Thoracic aorta (tissue), 2 donors: ENCODE data around the gene ZNF569. TPM values are rescaled to one million over a fixed set of nuclear protein-coding genes. Genes with fewer than 3 reads are reported as not detected.

Experiments used
- ATAC-seq: fragments of 150-250 bp; one replicate; pipeline ENCODE4 v1.8.0; 2017; ENCODE audit warnings: low read depth; ENCODE audit not compliant: insufficient number of reproducible peaks, low FRiP score
- DNase-seq: peaks from one replicate; pipeline ENCODE4 v3.0.0-alpha.2; 2020; ENCODE audit warnings: low spot score
- H3K27ac ChIP-seq, 2 donors: fragments of 200-600 bp; sonication (generic); 1 replicate in 1 of 2; 2 replicates in 1 of 2; pipeline ENCODE4 v1.5.1; 2016; ENCODE audit warnings: mild to moderate bottlenecking in 2 of 2, moderate library complexity in 2 of 2
- H3K27me3 ChIP-seq: fragments of 200-600 bp; sonication (generic); replicated peaks from 2 replicates; pipeline ENCODE4 v1.6.0; 2016; ENCODE audit warnings: mild to moderate bottlenecking; ENCODE audit not compliant: insufficient read depth
- H3K36me3 ChIP-seq: fragments of 200-600 bp; sonication (generic); one replicate; pipeline ENCODE4 v1.5.1; 2016
- H3K4me1 ChIP-seq, 2 donors: fragments of 200-600 bp; sonication (generic); 1 replicate in 1 of 2; 2 replicates in 1 of 2; pipeline versions ENCODE4 v1.5.1 to v1.6.0; 2016; ENCODE audit warnings: low read depth in 2 of 2, mild to moderate bottlenecking in 1 of 2; ENCODE audit not compliant: control insufficient read depth in 1 of 2
- H3K4me3 ChIP-seq: fragments of 200-600 bp; sonication (generic); 2 replicates; pipeline ENCODE4 v1.5.1; 2016; ENCODE audit warnings: mild to moderate bottlenecking
- H3K9me3 ChIP-seq: fragments of 200-600 bp; sonication (generic); 2 replicates; pipeline ENCODE4 v1.5.1; 2016
- CTCF ChIP-seq: fragments of 200-600 bp; sonication (generic); IDR thresholded peaks from one replicate; pipeline ENCODE4 v1.5.1; 2019; ENCODE audit warnings: antibody characterized with exemption
- total RNA-seq, 2 donors: library from RNA; depleted of rRNA; stranded (reverse); fragments of >200 nt; gene quantifications; one replicate each; pipeline versions ENCODE4 v1.1.0 to v1.2.3, GENCODE V29; 2016

Gene ZNF569
- total RNA-seq, 2 donors from 2014 or later, result 4.6 to 13.3 TPM

- DNase-seq, result peak; percentile 45
- H3K36me3 ChIP-seq, result peaks cover 5% of the 10 kb centered on the region
- TF ChIP-seq CTCF, result no peak
- peaks cover 6 to 16% of the 10 kb centered on the region in 2 donors for H3K4me1 ChIP-seq
- ATAC-seq, result peak; percentile 66
- H3K4me3 ChIP-seq, result peak within 1 kb of the TSS; percentile 69
- H3K27ac ChIP-seq, result peak within 1 kb of the TSS; percentile 82 to 95
- no peaks in the 10 kb centered on the region for H3K27me3 ChIP-seq
- H3K9me3 ChIP-seq, result no peaks in the 10 kb centered on the region
These were observed 39.3 kb upstream of the ZNF569 start, which contains the start of gene ZNF793 for GRCh38 chr19:37506387-37507166. Gene ZNF793, plus strand, starts transcription at chr19:37506939. Its CDS starts 16,501 bp downstream, at chr19:37523440.

- no peak for DNase-seq
- Histone ChIP-seq H3K4me1 (peaks cover 6 to 16% of the 10 kb centered on the region in 2 donors), H3K36me3 (peaks cover 5% of the 10 kb centered on the region), H3K27me3 (no peaks in the 10 kb centered on the region), H3K4me3 (peak overlapping the region; percentile 69), H3K9me3 (no peaks in the 10 kb centered on the region), H3K27ac (peak overlapping the region; percentile 82 to 95)
- ATAC-seq, result peak; percentile 38
- no peak for TF ChIP-seq CTCF
These were observed 38.7 kb upstream of the ZNF569 start for GRCh38 chr19:37505958-37506386.

- no peaks in the 10 kb centered on the region for H3K4me1 ChIP-seq
- H3K27ac ChIP-seq, result no peak overlapping the region
- ATAC-seq (no peak), DNase-seq (no peak)
- H3K9me3 ChIP-seq, result peaks cover 72% of the 10 kb centered on the region
- no peak for TF ChIP-seq CTCF
- no peak overlapping the region for H3K4me3 ChIP-seq
- H3K36me3 ChIP-seq, result no peaks in the 10 kb centered on the region
- no peaks in the 10 kb centered on the region for H3K27me3 ChIP-seq
These were observed 25.0 kb upstream of the ZNF569 start for GRCh38 chr19:37492213-37492612.

GRCh38 chr19:37484406-37485168 is 17.3 kb upstream of the ZNF569 start:
- H3K36me3 ChIP-seq, result peaks cover 59% of the 10 kb centered on the region
- DNase-seq (no peak), ATAC-seq (no peak)
- H3K4me3 ChIP-seq, result peak overlapping the region; percentile 12
- H3K9me3 ChIP-seq, result peaks cover 99% of the 10 kb centered on the region
- H3K27me3 ChIP-seq, result no peaks in the 10 kb centered on the region
- no peak for TF ChIP-seq CTCF
- H3K27ac ChIP-seq, result no peak overlapping the region
- H3K4me1 ChIP-seq, result no peaks in the 10 kb centered on the region

- H3K36me3 ChIP-seq, result peaks cover 23% of the 10 kb centered on the region
- DNase-seq (no peak), ATAC-seq (no peak)
- no peak for TF ChIP-seq CTCF
- no peak overlapping the region for H3K27ac ChIP-seq
- H3K27me3 ChIP-seq, result no peaks in the 10 kb centered on the region
- no peak overlapping the region for H3K4me3 ChIP-seq
- H3K9me3 ChIP-seq, result peaks cover 18% of the 10 kb centered on the region
- peaks cover 5 to 21% of the 10 kb centered on the region in 2 donors for H3K4me1 ChIP-seq
These were observed 4.9 kb upstream of the ZNF569 start for GRCh38 chr19:37472165-37472564.
